Heart left ventricle (tissue), 16 donors: ENCODE measurements around the gene TRIM24. TPM values are rescaled to one million over a fixed set of nuclear protein-coding genes. Genes with fewer than 3 reads are reported as not detected.

Experiments used
- ATAC-seq, 4 donors: fragments of 200-7000 bp; cut with Tn5 transposase; one replicate each; pipeline ENCODE4 v1.9.1; 2020 to 2022; ENCODE audit warnings: moderate library complexity in 4 of 4, mild to moderate bottlenecking in 3 of 4, moderate number of reproducible peaks in 1 of 4
- DNase-seq, 5 donors: peaks; one replicate each; pipeline ENCODE4 v3.0.0-alpha.2; 2020
- H3K27ac ChIP-seq, 12 donors: fragments of 200-600 bp; sonication (generic) in 4 of 12; one replicate each; pipeline versions ENCODE4 v1.5.0 to v1.8.0; 2016 to 2022; ENCODE audit warnings: mild to moderate bottlenecking in 2 of 12
- H3K27me3 ChIP-seq, 9 donors: fragments of 200-600 bp; sonication (generic) in 2 of 9; one replicate each; pipeline versions ENCODE4 v1.5.1 to v1.8.0; 2016 to 2022; ENCODE audit warnings: mild to moderate bottlenecking in 3 of 9
- H3K36me3 ChIP-seq, 9 donors: fragments of 200-600 bp; sonication (generic) in 2 of 9; one replicate each; pipeline versions ENCODE4 v1.5.0 to v1.8.0; 2018 to 2022; ENCODE audit warnings: mild to moderate bottlenecking in 2 of 9
- H3K4me1 ChIP-seq, 12 donors: fragments of 200-600 bp; sonication (generic) in 4 of 12; one replicate each; pipeline versions ENCODE4 v1.5.0 to v1.8.0; 2016 to 2022; ENCODE audit warnings: mild to moderate bottlenecking in 3 of 12
- H3K4me3 ChIP-seq, 12 donors: fragments of 200-600 bp; sonication (generic) in 4 of 12; one replicate each; pipeline versions ENCODE4 v1.5.0 to v1.8.0; 2017 to 2022; ENCODE audit warnings: mild to moderate bottlenecking in 9 of 12, moderate library complexity in 4 of 12
- H3K9me3 ChIP-seq, 12 donors: fragments of 200-600 bp; sonication (generic) in 4 of 12; one replicate each; pipeline versions ENCODE4 v1.5.0 to v1.8.0; 2016 to 2022; ENCODE audit warnings: mild to moderate bottlenecking in 1 of 12
- CTCF ChIP-seq, 12 donors: fragments of 200-600 bp; sonication (generic) in 4 of 12; IDR thresholded peaks; one replicate each; pipeline versions ENCODE4 v1.5.0 to v1.8.0; 2018 to 2022; ENCODE audit warnings: antibody characterized with exemption in 12 of 12, mild to moderate bottlenecking in 5 of 12
- POLR2A ChIP-seq, 2 donors: fragments of 450-650 bp; IDR thresholded peaks; one replicate each; pipeline ENCODE4 v1.6.1; 2017; ENCODE audit warnings: antibody characterized with exemption in 2 of 2, mild to moderate bottlenecking in 2 of 2, moderate library complexity in 2 of 2
- WGBS, 4 donors: extraction: QIAGEN DNeasy Blood & Tissue Kit in 2 of 4; methylation state at CpG; one replicate each; pipeline versions ENCODE4 v1.1.5 to v1.1.7; 2013 to 2018; 5-methylcytosine and 5-hydroxymethylcytosine counted together
- intact Hi-C, 10 donors: fragments of 100-400 bp; cut with DNase I; formaldehyde crosslinking; loops; one replicate each; pipeline versions ENCODE4 v1.11.1 to v1.14.2; 2022
- polyA plus RNA-seq, 2 donors: library from polyadenylated mRNA; stranded (reverse); fragments of 200-250 nt; gene quantifications; one replicate each; pipeline ENCODE4 v1.2.3, GENCODE V29; 2013
- total RNA-seq, 9 donors: library from RNA; depleted of rRNA in 2 of 9; stranded (reverse); fragments of >200 nt in 2 of 9; fragmentation: NEBNext Ultra II Directional in 3 of 9; extraction: Animal tissue kit (Norgen Biotek cat#: 25700) in 3 of 9; gene quantifications; one replicate each; pipeline versions ENCODE4 v1.1.0 to v1.2.4, GENCODE V29; 2016 to 2023
- donor health status: ischemic (EF 13 %, LVEDD 7.1; RV severe dilation, severe dysfunction).
- donor health status: healthy with polysubstance abuse.
- donor health status: DM: no; HTN: yes; CAD: no.
- donor health status: DM: no; HTN: no; CAD: no.
- donor health status: ischemic (EF 25% LVEDD 6.9; RV normal size, moderate dysfunction).
- donor health status: ischemic (EF 25% LVEDD 5.7; RV mildly dilated, moderate dysfunction).
- donor health status: healthy.
- donor health status: DM: yes; HTN: yes; CAD: no.
- donor health status: ischemic (EF 35%, LVEDD 5.7; RV mildly dilated, moderate dysfunction).
- donor health status: nonischemic (EF 11% LVEDD 7.7; RV severe dilation, severe dysfunction).
- donor health status: DM: yes; HTN: yes; CAD: no.
- donor health status: PGD.
- donor health status: ischemic (EF 29% LVEDD 5.4; RV normal size, mild dysfunction).
- donor health status: nonischemic (EF 23%, LVEDD 6.1; RV moderate dilation, normal function).

TRIM24 gene
- total and polyA plus RNA-seq, 11 donors = 9.0 to 27.2 (median 16.8) TPM

GRCh38 chr7:138434597-138435019 lies 25.5 kb upstream of the TRIM24 start:
- no peak overlapping the region for H3K4me3 ChIP-seq
- peaks cover 0 to 26% (median 14%) of the 10 kb centered on the region in 12 donors for H3K9me3 ChIP-seq
- H3K27me3 ChIP-seq = no peaks in the 10 kb centered on the region
- TF ChIP-seq CTCF (IDR thresholded peaks at IDR 0.05) = no peak
- no peak for TF ChIP-seq POLR2A (IDR thresholded peaks at IDR 0.05)
- 79 to 92% (median 89%) methylated on average over 2 of the region's 2 CpGs for WGBS, 4 donors
- no peak for DNase-seq
- no peaks in the 10 kb centered on the region for H3K4me1 ChIP-seq
- H3K36me3 ChIP-seq = no peaks in the 10 kb centered on the region
- intact Hi-C loops = loop anchor here in 1 of 10 donors (10.0 kb wide), 1 partner anchor 300 kb away; no protein-coding TSS in a partner anchor
- no peak overlapping the region for H3K27ac ChIP-seq
- ATAC-seq = no peak

DNA sequence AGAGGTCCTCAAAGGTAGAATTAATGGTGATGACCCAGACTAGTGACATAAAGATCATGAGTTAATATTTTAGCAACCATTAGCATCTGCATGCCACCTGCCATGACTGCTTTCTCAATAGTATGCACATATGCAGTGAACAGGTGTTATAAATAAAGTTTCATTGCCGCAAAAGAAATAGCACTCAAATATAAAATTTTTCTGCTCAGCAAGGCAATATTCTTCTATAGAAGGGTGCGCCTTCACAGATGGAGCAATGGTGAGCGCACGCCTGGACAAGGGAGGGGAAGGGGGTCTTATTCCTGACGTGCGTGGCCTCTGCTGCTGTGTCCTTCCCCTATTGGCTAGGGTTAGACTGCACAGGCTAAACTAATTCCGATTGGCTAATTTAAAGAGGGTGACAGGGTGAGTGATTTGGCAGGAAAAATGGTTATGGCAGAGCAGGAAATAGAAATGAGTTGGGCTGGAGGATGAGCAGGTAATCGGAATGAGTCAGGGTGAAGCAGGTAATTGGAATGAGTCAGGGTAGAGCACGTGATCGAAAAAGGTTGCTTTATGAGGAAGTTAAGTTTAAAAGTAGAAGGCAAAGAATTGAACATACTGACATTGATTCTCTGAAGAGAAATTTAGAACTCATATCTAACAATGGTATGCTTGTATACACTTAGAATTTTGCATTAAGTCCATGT lies 24.7 kb upstream of the TRIM24 start:
- ATAC-seq = no peak
- H3K36me3 ChIP-seq = no peaks in the 10 kb centered on the region
- H3K9me3 ChIP-seq = peaks cover 0 to 19% (median 6%) of the 10 kb centered on the region in 12 donors
- no peak overlapping the region for H3K27ac ChIP-seq
- no peaks in the 10 kb centered on the region for H3K4me1 ChIP-seq
- H3K4me3 ChIP-seq = no peak overlapping the region
- no peak for TF ChIP-seq CTCF (IDR thresholded peaks at IDR 0.05)
- no peak for TF ChIP-seq POLR2A (IDR thresholded peaks at IDR 0.05)
- no peak for DNase-seq
- intact Hi-C loops = loop anchor here in 1 of 10 donors (10.0 kb wide), 1 partner anchor 299 kb away; no protein-coding TSS in a partner anchor
- no peaks in the 10 kb centered on the region for H3K27me3 ChIP-seq
- WGBS, 4 donors = 91 to 98% (median 95%) methylated on average over 10 of the region's 10 CpGs

DNA sequence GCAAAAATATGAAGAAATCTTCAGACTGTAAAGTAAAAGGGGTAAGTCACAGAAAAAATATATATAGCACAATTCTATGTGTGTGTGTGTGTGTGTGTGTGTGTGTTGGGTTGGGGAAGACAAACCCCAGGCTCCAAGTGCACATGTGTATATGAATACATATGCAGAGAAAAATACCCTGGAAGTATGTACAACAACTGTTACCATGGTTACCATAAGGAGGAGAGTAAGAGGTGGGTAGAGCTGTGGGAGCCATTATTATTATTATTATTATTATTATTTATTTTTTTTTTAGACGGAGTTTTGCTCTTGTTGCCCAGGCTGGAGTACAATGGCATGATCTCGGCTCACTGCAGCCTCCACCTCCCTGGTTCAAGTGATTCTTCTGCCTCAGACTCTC lies 23.7 kb upstream of the TRIM24 start:
- Histone ChIP-seq H3K36me3 (no peaks in the 10 kb centered on the region), H3K4me3 (no peak overlapping the region), H3K27me3 (no peaks in the 10 kb centered on the region), H3K4me1 (no peaks in the 10 kb centered on the region), H3K9me3 (peaks cover 0 to 8% (median under 1%) of the 10 kb centered on the region in 12 donors), H3K27ac (no peak overlapping the region)
- TF ChIP-seq CTCF (IDR thresholded peaks at IDR 0.05) (no peak), POLR2A (IDR thresholded peaks at IDR 0.05) (no peak)
- WGBS, 4 donors = 88 to 100% (median 89%) methylated on average over 2 of the region's 2 CpGs
- ATAC-seq (no peak), DNase-seq (no peak)
- intact Hi-C loops = loop anchor here in 1 of 10 donors (10.0 kb wide), 1 partner anchor 298 kb away; no protein-coding TSS in a partner anchor

- DNase-seq = no peak
- intact Hi-C loops = loop anchor here in 1 of 10 donors (10.0 kb wide), 1 partner anchor 294 kb away; no protein-coding TSS in a partner anchor
- no peaks in the 10 kb centered on the region for H3K36me3 ChIP-seq
- TF ChIP-seq POLR2A (IDR thresholded peaks at IDR 0.05) (no peak), CTCF (IDR thresholded peaks at IDR 0.05) (no peak)
- H3K4me3 ChIP-seq = no peak overlapping the region
- H3K27me3 ChIP-seq = no peaks in the 10 kb centered on the region
- no peak for ATAC-seq
- H3K4me1 ChIP-seq = no peaks in the 10 kb centered on the region
- H3K27ac ChIP-seq = no peak overlapping the region
- WGBS, 4 donors = 95 to 98% (median 97%) methylated on average over 11 to 17 of the region's 17 CpGs
- no peaks in the 10 kb centered on the region for H3K9me3 ChIP-seq
These were observed 19.6 kb upstream of the TRIM24 start for GRCh38 chr7:138440460-138440859.
